IMR-90 (cell line): ENCODE measurements around the gene SLC19A1. TPM values are rescaled to one million over a fixed set of nuclear protein-coding genes. Genes with fewer than 3 reads are reported as not detected.

Source experiments
- ATAC-seq: fragments of 200-7000 bp; cut with Tn5 transposase; 2 replicates; pipeline ENCODE4 v1.9.1; 2020; ENCODE audit warnings: low read depth, mild to moderate bottlenecking, moderate library complexity
- BruUV-seq: library from RNA; stranded (reverse); fragments of 400-500 nt; replicated peaks from 2 replicates; lab custom pipeline; 2021; lab: Mats Ljungman, UMichigan
- CTCF ChIA-PET: fragments of 300-600 bp; formaldehyde crosslinking; extraction: SDS; loops from one replicate; lab custom pipeline; 2021; ENCODE audit warnings: antibody characterized with exemption; lab: Yijun Ruan, JAX
- POLR2A ChIA-PET: fragments of 300-600 bp; sonication (Branson Sonifier 250); formaldehyde crosslinking; loops from one replicate; lab custom pipeline; 2022; ENCODE audit warnings: antibody characterized with exemption; ENCODE audit not compliant: unreplicated experiment; lab: Charles Lee
- DNase-seq: peaks from one replicate; pipeline ENCODE4 v3.0.0; 2013
- H2AFZ ChIP-seq: replicated peaks from 2 replicates; pipeline ENCODE3; 2013; ENCODE audit warnings: low read length, mild to moderate bottlenecking; ENCODE audit not compliant: poor library complexity
- H2AK5ac ChIP-seq: 2 replicates; pipeline ENCODE4 v1.6.1; 2013; ENCODE audit warnings: low read depth, low read length, inconsistent platforms
- H2AK9ac ChIP-seq: replicated peaks from 2 replicates; pipeline ENCODE3; 2013; ENCODE audit warnings: mild to moderate bottlenecking, low read depth, low read length, moderate library complexity; ENCODE audit not compliant: poor library complexity
- H2BK120ac ChIP-seq: 2 replicates; pipeline ENCODE4 v1.6.1; 2013; ENCODE audit warnings: low read depth, low read length, inconsistent platforms
- H2BK15ac ChIP-seq: 3 replicates; pipeline ENCODE4 v1.6.1; 2013; ENCODE audit warnings: low read depth, low read length, inconsistent platforms
- H2BK20ac ChIP-seq: 2 replicates; pipeline ENCODE4 v1.6.1; 2013; ENCODE audit warnings: low read depth, mild to moderate bottlenecking, inconsistent platforms, low read length, moderate library complexity
- H2BK5ac ChIP-seq: 2 replicates; pipeline ENCODE4 v1.6.1; 2013; ENCODE audit warnings: mild to moderate bottlenecking, low read depth, low read length, inconsistent platforms; ENCODE audit not compliant: poor library complexity, severe bottlenecking
- H3K14ac ChIP-seq: replicated peaks from 2 replicates; pipeline ENCODE4 v1.6.1; 2013; ENCODE audit warnings: low read depth, low read length, inconsistent platforms
- H3K18ac ChIP-seq: 2 replicates; pipeline ENCODE4 v1.6.1; 2013; ENCODE audit warnings: low read depth, low read length, control low read depth
- H3K23ac ChIP-seq: 2 replicates; pipeline ENCODE4 v1.6.1; 2013; ENCODE audit warnings: low read depth, low read length, inconsistent platforms
- H3K27ac ChIP-seq: 2 replicates; pipeline ENCODE4 v1.5.1; 2013; ENCODE audit warnings: mild to moderate bottlenecking, control low read depth, low read length; ENCODE audit not compliant: insufficient read depth
- H3K27me3 ChIP-seq: 2 replicates; pipeline ENCODE4 v1.6.1; 2013; ENCODE audit warnings: low read length; ENCODE audit not compliant: control insufficient read depth, insufficient read depth
- H3K36me3 ChIP-seq: 2 replicates; pipeline ENCODE4 v1.6.1; 2013; ENCODE audit warnings: low read length, mixed read lengths; ENCODE audit not compliant: control insufficient read depth, insufficient read depth
- H3K4ac ChIP-seq: 2 replicates; pipeline ENCODE4 v1.6.1; 2013; ENCODE audit warnings: low read depth, low read length, inconsistent platforms
- H3K4me1 ChIP-seq: 2 replicates; pipeline ENCODE4 v1.6.1; 2013; ENCODE audit warnings: low read length, mixed read lengths; ENCODE audit not compliant: control insufficient read depth, insufficient read depth
- H3K4me2 ChIP-seq: 2 replicates; pipeline ENCODE4 v1.6.1; 2013; ENCODE audit warnings: low read depth, mild to moderate bottlenecking, control low read depth, low read length, moderate library complexity
- H3K4me3 ChIP-seq: 2 replicates; pipeline ENCODE4 v1.5.1; 2013; ENCODE audit warnings: low read depth, mild to moderate bottlenecking, control low read depth, low read length, moderate library complexity; ENCODE audit not compliant: insufficient read depth
- H3K56ac ChIP-seq: 2 replicates; pipeline ENCODE4 v1.6.1; 2013; ENCODE audit warnings: low read length, inconsistent platforms; ENCODE audit not compliant: insufficient read depth; ENCODE audit errors: extremely low read depth
- H3K79me1 ChIP-seq, 2 experiments: 2 replicates each; pipeline ENCODE4 v1.6.1; 2013; ENCODE audit warnings: low read length in 2 of 2, inconsistent platforms in 1 of 2, low read depth in 1 of 2
- H3K9ac ChIP-seq: 2 replicates; pipeline ENCODE4 v1.6.1; 2013; ENCODE audit warnings: low read depth, low read length, control low read depth
- H3K9me1 ChIP-seq: 2 replicates; pipeline ENCODE4 v1.6.1; 2013; ENCODE audit warnings: low read length, inconsistent platforms; ENCODE audit not compliant: insufficient read depth
- H3K9me3 ChIP-seq: 2 replicates; pipeline ENCODE4 v1.6.1; 2013; ENCODE audit warnings: low read length; ENCODE audit not compliant: control insufficient read depth, insufficient read depth
- H4K20me1 ChIP-seq: 2 replicates; pipeline ENCODE4 v1.6.1; 2013; ENCODE audit warnings: low read length, inconsistent platforms; ENCODE audit not compliant: insufficient read depth
- H4K5ac ChIP-seq: 2 replicates; pipeline ENCODE4 v1.6.1; 2013; ENCODE audit warnings: mild to moderate bottlenecking, low read depth, low read length, control low read depth
- H4K8ac ChIP-seq, 2 experiments: 2 replicates each; pipeline ENCODE4 v1.6.1; 2013; ENCODE audit warnings: low read depth in 2 of 2, low read length in 2 of 2, control low read depth in 1 of 2, inconsistent platforms in 1 of 2
- H4K91ac ChIP-seq: 2 replicates; pipeline ENCODE4 v1.6.1; 2013; ENCODE audit warnings: low read depth, low read length, inconsistent platforms; ENCODE audit not compliant: insufficient read depth
- CHD1 ChIP-seq: IDR thresholded peaks from 2 replicates; pipeline ENCODE4 v1.6.1; 2012; ENCODE audit warnings: low read depth, low read length, improper control_type of control experiment
- WGBS, 2 experiments: methylation state at CpG; one replicate each; pipeline versions ENCODE4 v1.1.5 to v1.1.7; 2013; ENCODE audit warnings: missing lambda C conversion rate in 2 of 2; ENCODE audit not compliant: insufficient read length in 1 of 2; ENCODE audit errors: extremely low coverage in 2 of 2; 5-methylcytosine and 5-hydroxymethylcytosine counted together
- dilution Hi-C: fragments of 300-500 bp; cut with HindIII; formaldehyde crosslinking; loops from one replicate; pipeline ENCODE4 v1.14.3; 2018; ENCODE audit warnings: low sequenced_read_pairs; ENCODE audit not compliant: unreplicated experiment
- in situ Hi-C: fragments of 300-500 bp; cut with MboI; formaldehyde crosslinking; loops from 3 replicates; pipeline ENCODE4 v1.14.3; 2019; ENCODE audit warnings: low sequenced_read_pairs, inconsistent platforms, mixed read lengths
- intact Hi-C: fragments of 100-400 bp; cut with micrococcal nuclease; formaldehyde crosslinking; loops from 2 replicates; pipeline ENCODE4 v1.10.0; 2022
- polyA plus RNA-seq, 3 experiments: library from polyadenylated mRNA; depleted of rRNA; stranded (reverse); fragments of >200 nt; gene quantifications; 2 replicates each; pipeline ENCODE4 v1.2.3, GENCODE V29; 2012; ENCODE audit warnings: low replicate concordance in 1 of 3
- total RNA-seq: library from RNA; depleted of rRNA; stranded (reverse); fragments of >200 nt; gene quantifications from 2 replicates; pipeline ENCODE4 v1.2.3, GENCODE V29; 2012

The SLC19A1 gene
- total and polyA plus RNA-seq, 2 of the 4 experiments (the other 2 are of a cell fraction), result 2.2 to 16.2 TPM

GRCh38 chr21:45578811-45579381, 36.7 kb upstream of the SLC19A1 start:
- POLR2A ChIA-PET, result no interaction called here
- Histone ChIP-seq H3K4me3 (no peak overlapping the region), H3K4me1 (no peaks in the 10 kb centered on the region; the same call in 1 of the 2 replicates), H2BK5ac (no peak overlapping the region), H3K4me2 (no peak overlapping the region), H3K4ac (no peak overlapping the region), H3K79me1 (no peaks in the 10 kb centered on the region), H2AK5ac (no peak overlapping the region), H3K9me1 (no peaks in the 10 kb centered on the region), H2AFZ (no peak overlapping the region), H4K91ac (no peak overlapping the region), H3K9ac (no peak overlapping the region), H4K20me1 (no peaks in the 10 kb centered on the region), H3K18ac (no peak overlapping the region), H2AK9ac (no peak overlapping the region), H2BK120ac (no peak overlapping the region), H3K23ac (no peak overlapping the region), H4K8ac (no peak overlapping the region), H3K56ac (no peak overlapping the region), H4K5ac (no peak overlapping the region), H3K36me3 (no peaks in the 10 kb centered on the region), H3K9me3 (peaks cover 6% of the 10 kb centered on the region), H2BK20ac (no peak overlapping the region), H3K27ac (no peak overlapping the region), H3K14ac (no peak overlapping the region), H3K27me3 (peaks cover 53% of the 10 kb centered on the region), H2BK15ac (no peak overlapping the region)
- 97% methylated on average over 10 of the region's 21 CpGs; no CpG with 5 or more reads in 1 of the 2 experiments for WGBS, 2 experiments
- no TSS peak for BruUV-seq
- CTCF ChIA-PET, result no interaction called here
- no peak for TF ChIP-seq CHD1
- intact Hi-C loops (no loop called here), in situ Hi-C loops (no loop called here), dilution Hi-C loops (no loop called here)
- ATAC-seq (no peak), DNase-seq (no peak)
